HG03575 (cell line): ENCODE results near the gene MMP2.

Source experiments
- ATAC-seq: cut with Tn5 transposase; IDR thresholded peaks from one replicate; pipeline ENCODE4 v1.9.1; 2021; ENCODE audit not compliant: unreplicated experiment, insufficient number of reproducible peaks, low FRiP score; ENCODE audit errors: extremely low read depth

Gene MMP2

GRCh38 chr16:55508271-55508921 lies 29.4 kb downstream of the MMP2 start:
- no peak for ATAC-seq

- ATAC-seq: no peak
These were observed 30.2 kb downstream of the MMP2 start, which contains the start of gene LPCAT2 for GRCh38 chr16:55508941-55509931. Gene LPCAT2 (plus strand): TSS chr16:55509072. CDS start chr16:55509182, 110 bp downstream.

DNA sequence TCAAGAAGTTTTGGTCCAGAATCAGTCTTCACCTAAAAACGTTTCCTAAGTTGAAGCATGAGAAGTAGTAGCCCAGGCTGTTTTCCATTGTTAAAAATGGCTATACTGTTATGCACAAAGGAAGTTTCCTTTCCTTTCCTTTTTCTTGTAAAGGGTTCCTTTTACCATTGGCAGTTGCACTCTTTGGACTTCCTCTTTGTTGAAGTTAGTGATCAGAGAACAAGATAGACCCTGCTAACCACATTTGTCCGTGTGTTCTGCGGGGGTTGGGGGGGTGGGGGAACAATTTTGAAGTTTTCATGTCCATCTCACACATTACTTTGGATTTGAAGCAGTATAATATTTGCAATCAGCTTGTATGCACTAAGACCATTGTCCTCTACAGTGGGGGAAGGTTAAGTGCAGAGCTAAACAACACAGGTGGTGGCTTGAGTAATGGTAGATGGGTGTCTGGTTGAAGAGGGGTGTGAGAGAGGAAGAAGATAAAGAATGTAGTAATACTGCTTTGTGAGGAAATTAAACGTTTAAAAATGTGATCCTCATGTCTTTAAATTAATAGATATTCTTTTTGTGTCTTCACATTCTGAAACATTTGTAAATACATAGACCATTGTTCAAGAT lies 31.3 kb downstream of the MMP2 start:
- no peak for ATAC-seq

GRCh38 chr16:55512941-55513340 lies 33.9 kb downstream of the MMP2 start:
- ATAC-seq: no peak

- ATAC-seq: no peak
These were observed 34.6 kb downstream of the MMP2 start for GRCh38 chr16:55513616-55514015.

GRCh38 chr16:55515111-55515510 lies 36.1 kb downstream of the MMP2 start:
- ATAC-seq: no peak

DNA sequence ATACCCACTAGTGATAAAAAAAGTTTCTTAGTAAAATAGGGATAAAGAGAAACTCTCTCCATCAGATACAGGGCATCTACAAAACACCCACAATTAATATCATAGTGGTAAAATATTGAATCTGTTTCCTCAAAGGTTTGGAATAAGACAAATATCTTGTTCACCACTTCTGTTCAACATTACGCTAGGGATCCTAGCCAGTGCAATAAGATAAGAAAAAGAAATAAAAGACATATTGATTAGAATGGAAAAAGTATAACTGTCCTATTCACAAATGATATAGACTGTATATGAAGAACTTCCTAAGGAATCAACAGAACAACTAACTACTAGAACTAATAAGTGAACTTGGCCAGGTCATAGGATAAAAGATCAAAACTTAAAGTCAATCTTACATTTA lies 42.8 kb downstream of the MMP2 start:
- no peak for ATAC-seq

GRCh38 chr16:55526441-55526840 lies 47.4 kb downstream of the MMP2 start:
- ATAC-seq: no peak

DNA sequence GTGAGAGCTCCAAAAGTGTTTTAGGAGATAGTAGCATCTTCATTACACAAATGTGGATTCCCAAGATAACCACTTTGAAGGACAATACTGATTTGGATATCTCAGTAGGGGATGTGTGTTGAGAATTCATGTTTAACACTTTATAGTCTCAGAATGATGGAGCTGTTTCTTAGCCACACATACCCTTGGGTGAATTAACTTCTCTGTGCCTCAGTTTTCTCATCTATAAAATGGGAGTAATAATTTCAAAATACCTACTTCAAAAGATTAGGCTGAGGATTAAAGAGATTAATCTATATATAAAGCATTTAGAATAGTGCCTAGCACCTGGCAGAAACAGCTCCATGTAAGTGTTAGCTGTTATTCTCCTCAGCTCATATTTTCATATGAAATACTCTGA lies 48.9 kb downstream of the MMP2 start:
- ATAC-seq: no peak

DNA sequence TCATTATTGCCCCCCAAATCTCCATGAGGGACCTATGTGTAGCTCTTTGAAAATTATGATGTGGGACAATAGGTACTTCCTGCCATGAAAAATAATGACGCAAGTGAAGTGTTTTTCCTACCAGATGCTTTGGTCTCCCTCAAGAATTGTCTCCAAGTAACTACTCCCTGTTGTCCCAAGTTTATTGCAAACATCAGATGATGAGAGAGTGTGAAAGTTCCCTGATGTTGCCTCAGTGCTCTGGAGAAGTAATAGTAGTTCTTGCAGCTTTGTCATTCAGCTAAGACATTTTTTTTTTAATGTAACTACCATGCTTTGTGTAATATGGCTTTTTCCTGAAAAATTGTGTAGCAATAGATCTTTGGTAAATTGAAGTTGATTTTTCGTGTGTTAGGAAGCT lies 50.0 kb downstream of the MMP2 start:
- no peak for ATAC-seq

DNA sequence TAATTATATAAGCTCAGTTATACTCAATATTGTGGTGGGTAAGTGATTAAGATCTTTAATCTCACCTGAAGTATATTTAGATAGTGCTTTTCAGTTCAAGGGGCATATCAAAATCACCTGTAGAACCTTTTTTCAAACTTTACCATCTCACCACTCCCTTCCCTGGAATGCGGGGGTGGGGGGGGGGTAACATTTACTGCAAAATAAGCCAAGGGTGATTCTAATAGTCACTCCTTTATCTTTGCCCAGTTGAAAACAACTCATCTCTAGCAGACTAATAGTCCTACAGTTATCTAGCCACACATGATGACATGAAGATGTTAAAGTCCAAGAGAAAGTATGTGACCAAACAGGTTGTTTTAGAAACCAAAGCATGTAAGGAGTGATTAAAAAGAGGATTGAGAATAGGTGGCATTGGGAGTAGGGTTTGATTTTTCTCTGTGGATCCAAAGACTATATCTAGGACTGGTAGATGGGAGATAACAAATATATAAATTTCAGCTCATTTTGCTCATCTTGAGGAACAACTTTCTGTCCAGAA lies 51.4 kb downstream of the MMP2 start:
- no peak for ATAC-seq

GRCh38 chr16:55532227-55532626 lies 53.2 kb downstream of the MMP2 start:
- ATAC-seq: no peak

DNA sequence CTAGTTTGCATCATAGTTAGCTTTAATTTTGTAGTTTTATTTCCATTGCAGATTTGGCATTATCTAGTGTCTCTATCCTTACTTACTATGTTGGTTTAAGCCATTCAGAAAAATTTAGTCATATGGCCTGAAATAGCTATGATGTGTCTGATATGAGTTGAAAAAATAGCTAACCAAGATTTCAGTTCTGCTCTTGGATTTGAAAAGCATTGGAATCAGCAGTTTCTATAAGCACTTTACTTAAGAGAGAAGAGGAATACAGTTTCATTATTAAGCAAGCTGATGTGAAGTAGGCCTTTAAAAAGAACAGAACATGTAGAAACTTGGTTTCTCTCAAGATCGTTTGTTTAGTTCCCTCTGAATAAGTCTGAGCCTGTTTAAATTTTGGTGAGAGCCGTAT lies 55.8 kb downstream of the MMP2 start:
- no peak for ATAC-seq

- no peak for ATAC-seq
These were observed 60.1 kb downstream of the MMP2 start for GRCh38 chr16:55539049-55539448.

DNA sequence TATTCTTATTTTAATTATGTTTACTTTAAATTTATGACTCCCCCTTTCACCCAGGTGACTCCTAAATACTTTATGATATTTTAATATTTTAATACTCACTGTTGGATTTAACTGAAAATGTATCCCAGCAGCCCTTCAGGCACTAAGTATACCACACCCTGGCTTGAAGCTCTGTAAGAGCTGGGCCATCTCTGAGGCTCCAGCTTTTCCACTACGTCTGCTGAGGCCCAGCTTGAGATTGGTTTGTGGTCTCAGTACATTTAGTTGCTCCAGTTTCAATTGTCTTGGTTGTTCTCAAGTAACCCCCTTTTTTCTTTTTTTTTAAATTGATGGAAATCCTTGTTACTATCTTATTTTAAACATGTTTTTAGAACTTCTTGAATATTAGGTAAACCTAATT lies 60.5 kb downstream of the MMP2 start:
- no peak for ATAC-seq

DNA sequence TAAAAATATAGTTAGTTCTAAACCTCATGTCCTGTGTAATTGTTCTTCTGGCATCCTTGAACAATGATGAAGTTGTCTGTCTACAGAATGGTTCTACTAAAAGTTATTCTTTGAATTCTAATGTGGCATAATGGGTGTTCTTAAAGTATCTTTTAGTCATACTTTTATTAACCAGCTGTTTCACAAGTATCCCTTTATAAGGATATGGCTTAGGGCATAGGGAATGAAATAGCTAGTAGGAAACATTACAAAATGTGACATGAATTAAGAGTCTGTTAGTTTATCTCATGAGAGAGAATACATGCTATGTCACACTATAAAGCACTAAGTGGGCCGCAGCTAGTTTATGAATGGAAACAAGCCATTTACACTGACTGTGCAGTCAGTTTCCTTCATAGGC lies 61.2 kb downstream of the MMP2 start:
- no peak for ATAC-seq

DNA sequence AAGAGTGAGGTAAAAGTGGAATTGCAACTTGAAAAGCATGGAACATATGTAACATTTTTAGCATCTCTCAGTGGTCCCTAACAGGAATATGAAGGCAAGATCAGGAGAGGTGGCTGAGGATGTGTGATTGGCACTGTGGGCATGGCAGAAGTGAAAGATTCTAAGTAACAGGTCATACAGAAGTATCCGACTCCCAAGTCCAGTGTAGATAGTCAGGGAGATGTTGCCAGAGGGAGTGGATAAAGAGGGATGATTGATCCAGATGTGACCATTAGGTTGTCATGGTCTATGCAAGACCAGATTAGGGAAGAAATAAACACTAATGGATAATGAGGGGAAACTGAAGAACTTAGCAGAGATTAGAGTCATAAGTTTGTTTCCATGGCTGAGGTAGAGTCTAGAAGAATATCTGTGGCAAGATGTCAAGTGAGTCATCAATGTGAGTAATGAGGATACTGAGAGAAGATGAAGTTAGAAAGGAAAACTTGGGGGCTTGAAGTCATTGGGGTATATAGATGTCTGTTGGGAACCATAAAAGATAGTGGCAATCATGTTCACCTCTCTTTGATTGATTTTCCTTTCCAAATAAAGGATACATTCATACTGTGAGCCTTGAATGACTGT lies 63.6 kb downstream of the MMP2 start:
- ATAC-seq: no peak

DNA sequence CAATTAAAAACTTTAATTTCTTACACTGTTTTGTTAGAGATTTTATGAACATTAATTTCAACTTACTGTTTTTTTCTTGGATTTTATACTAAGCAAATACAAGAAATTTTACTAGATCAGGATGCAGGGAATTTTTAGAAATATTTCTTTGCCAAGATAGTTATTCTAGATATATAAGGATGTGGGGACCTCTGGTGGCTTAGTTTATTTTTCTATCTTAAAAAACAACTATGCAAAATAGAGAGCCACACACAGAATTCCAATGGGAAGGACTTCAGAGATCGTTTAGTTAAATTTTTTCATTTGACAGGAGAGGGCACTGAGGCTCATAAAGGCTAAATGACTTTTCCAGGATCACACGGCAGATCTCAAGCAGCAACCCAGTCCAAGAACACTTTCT lies 64.5 kb downstream of the MMP2 start:
- ATAC-seq: no peak

DNA sequence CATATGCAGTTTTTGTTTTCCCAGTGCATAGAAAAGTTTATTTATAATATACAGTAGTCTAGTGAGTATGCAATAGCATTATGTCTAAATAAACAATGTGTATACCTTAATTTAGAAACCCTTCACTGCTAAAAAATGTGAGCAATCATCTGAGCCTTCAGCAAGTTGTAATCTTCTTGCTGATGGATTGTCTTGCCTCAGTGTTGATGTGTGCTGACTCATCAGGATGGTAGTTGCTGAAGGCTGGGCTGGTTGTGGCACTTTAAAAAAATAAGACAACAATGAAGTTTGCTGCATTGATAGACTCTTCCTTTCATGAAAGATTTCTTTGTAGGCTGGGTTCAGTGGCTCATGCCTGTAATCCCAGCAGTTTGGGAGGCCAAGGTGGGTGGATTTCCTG lies 73.6 kb downstream of the MMP2 start:
- no peak for ATAC-seq
